ENCODE measurements around the gene MPO. TPM values are rescaled to one million over a fixed set of nuclear protein-coding genes. Genes with fewer than 3 reads are reported as not detected.

MPO gene
- total and polyA plus RNA-seq, 9 of the 15 experiments (the other 6 are each of a cell fraction or from before 2014, with no cell fraction given) = 0.04 to 0.47 (median 0.39) TPM; not detected in 6

GRCh38 chr17:58314706-58315015 lies 33.9 kb upstream of the MPO start:
- no peaks in the 10 kb centered on the region for H3K27me3 ChIP-seq (ENCODE audit: control insufficient read depth in 2 of 2, insufficient read depth in 2 of 2, low read length in 2 of 2)

DNA sequence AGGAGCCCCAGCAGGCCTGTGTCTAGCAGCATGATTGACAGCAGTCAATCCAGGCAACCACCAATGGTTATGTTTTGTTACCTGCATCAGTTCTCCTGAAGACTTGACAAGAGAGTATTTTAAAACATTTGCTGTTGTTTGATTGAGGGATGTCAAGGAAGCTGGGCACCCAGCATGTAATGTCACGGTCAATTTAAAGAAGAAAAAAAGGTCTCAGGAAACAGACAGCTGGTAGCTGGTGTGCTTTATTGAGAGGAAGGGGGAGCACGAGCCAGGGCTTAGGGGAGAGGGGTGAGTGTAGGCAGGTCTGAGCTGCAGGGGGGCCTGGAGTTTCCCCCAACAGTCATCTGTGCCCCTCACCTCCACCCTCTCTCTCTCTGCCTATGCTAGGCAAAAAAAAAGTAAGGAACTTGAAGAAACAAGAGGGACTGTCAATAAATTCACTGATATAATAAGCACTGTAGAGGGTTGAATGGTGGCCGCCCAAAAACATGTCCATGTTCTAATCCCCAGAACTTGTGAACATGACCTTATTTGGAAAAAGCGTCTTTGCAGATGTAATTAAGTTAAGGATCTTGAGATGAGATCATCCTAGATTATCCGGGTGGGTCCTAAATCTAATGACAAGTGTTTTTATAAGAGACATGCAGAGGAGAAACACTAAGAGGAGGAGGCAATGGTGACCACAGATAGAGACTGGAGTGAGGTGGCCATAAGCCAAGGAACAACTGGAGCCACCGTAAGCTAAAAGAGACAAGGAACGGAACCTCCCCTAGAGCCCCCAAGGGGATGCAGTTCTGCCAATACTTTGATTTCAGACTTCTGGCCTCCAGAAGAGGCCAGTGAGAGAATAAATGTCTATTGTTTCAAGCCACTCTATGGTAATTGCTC lies 33.3 kb upstream of the MPO start:
- no peaks in the 10 kb centered on the region for H3K79me2 ChIP-seq (ENCODE audit: control insufficient read depth, insufficient read depth, low read length)
- H4K20me1 ChIP-seq (replicated peaks; ENCODE audit: control insufficient read depth, insufficient read depth, low read length) = no peaks in the 10 kb centered on the region
- H3K4me3 ChIP-seq = no peak overlapping the region
- H3K36me3 ChIP-seq (ENCODE audit: control insufficient read depth, insufficient read depth, low read length) = no peaks in the 10 kb centered on the region
- TF ChIP-seq MCM7 (IDR thresholded peaks at IDR 0.05) = no peak
- TF ChIP-seq TBP (optimal IDR thresholded peaks at IDR 0.05; ENCODE audit: low read depth, low read length) = peak; percentile 19
- TF ChIP-seq MEIS2 (IDR thresholded peaks at IDR 0.05; ENCODE audit: partially characterized antibody) = peak; percentile 30
- peak; percentile 76 for TF ChIP-seq PKNOX1 (IDR thresholded peaks at IDR 0.05)
- TF ChIP-seq SRF (CRISPR knock-in tag; IDR thresholded peaks at IDR 0.05) = 0 out of 4 replicates have a peak, but pooled peaks of 1 of the 2 experiments have one; percentile 15
- no peak overlapping the region for H2AFZ ChIP-seq (ENCODE audit: low read depth, low read length)
- ChIA-PET POLR2A (interaction anchor here (0.9 to 4.3 kb wide), 4 partner anchors 12 to 39 kb away, joined by 3 to 42 read pairs (median 11); partner anchors contain the start of gene TSPOAP1), CTCF (ENCODE audit: low intra/inter-chr PET ratio) (interaction anchor here (0.6 to 0.8 kb wide), 2 partner anchors 132 to 133 kb away, joined by 3 to 5 read pairs; no protein-coding TSS in a partner anchor)
- in situ Hi-C loops (cut with MboI) (loop anchor here (5.0 kb wide), 1 partner anchor 133 kb away; no protein-coding TSS in a partner anchor), intact Hi-C loops (cut with micrococcal nuclease) (no loop called here)
- H3K27me3 ChIP-seq (ENCODE audit: control insufficient read depth in 2 of 2, insufficient read depth in 2 of 2, low read length in 2 of 2) = no peaks in the 10 kb centered on the region
- H3K4me2 ChIP-seq (ENCODE audit: insufficient read depth, low read length) = no peak overlapping the region
- no peaks in the 10 kb centered on the region for H3K9me1 ChIP-seq (ENCODE audit: control insufficient read depth, insufficient read depth, low read length)
- H3K27ac ChIP-seq (ENCODE audit: extremely low read depth, low read depth, low read length) = no peak overlapping the region
- FAIRE-seq = peak; percentile 19
- DNase-seq (ENCODE audit: extremely low read depth in 1 of 4, low spot score in 3 of 4) = no peak
- no peak overlapping the region for H3K9ac ChIP-seq (ENCODE audit: insufficient read depth in 1 of 2, low read depth in 2 of 2, low read length in 2 of 2)
- H3K4me1 ChIP-seq (replicated peaks in 1 of 2; ENCODE audit: control insufficient read depth in 2 of 2, insufficient read depth in 2 of 2, low read length in 2 of 2) = peaks cover 0 to 20% of the 10 kb centered on the region in 2 experiments; a peak in 1 of 5 replicates
- 38% methylated on average over 7 of the region's 7 CpGs for WGBS (ENCODE audit: insufficient coverage, low coverage, missing lambda C conversion rate)
- no peak for ATAC-seq
- BruUV-seq (replicated peaks) = no TSS peak
- H3K9me3 ChIP-seq (replicated peaks; ENCODE audit: control insufficient read depth, insufficient read depth, low read depth, low read length) = no peaks in the 10 kb centered on the region

More at GRCh38 chr17:58314706-58315015, 33.9 kb upstream of the MPO start:
- ChIA-PET CTCF (ENCODE audit: low intra/inter-chr PET ratio) (interaction anchor here (0.6 kb wide), 1 partner anchor 132 kb away, joined by 3 read pairs; no protein-coding TSS in a partner anchor), POLR2A (interaction anchor here (0.9 to 4.3 kb wide), 3 partner anchors 11 to 40 kb away, joined by 3 to 42 read pairs (median 14); partner anchors contain the start of gene TSPOAP1)
- Histone ChIP-seq H3K27ac (ENCODE audit: extremely low read depth, low read depth, low read length) (no peak overlapping the region), H3K36me3 (ENCODE audit: control insufficient read depth, insufficient read depth, low read length) (no peaks in the 10 kb centered on the region), H3K79me2 (ENCODE audit: control insufficient read depth, insufficient read depth, low read length) (no peaks in the 10 kb centered on the region), H3K4me1 (replicated peaks in 1 of 2; ENCODE audit: control insufficient read depth in 2 of 2, insufficient read depth in 2 of 2, low read length in 2 of 2) (peaks cover 0 to 22% of the 10 kb centered on the region in 2 experiments; a peak in 1 of 5 replicates), H3K4me3 (no peak overlapping the region), H4K20me1 (replicated peaks; ENCODE audit: control insufficient read depth, insufficient read depth, low read length) (no peaks in the 10 kb centered on the region), H2AFZ (ENCODE audit: low read depth, low read length) (no peak overlapping the region), H3K9ac (ENCODE audit: insufficient read depth in 1 of 2, low read depth in 2 of 2, low read length in 2 of 2) (no peak overlapping the region), H3K4me2 (ENCODE audit: insufficient read depth, low read length) (no peak overlapping the region), H3K9me3 (replicated peaks; ENCODE audit: control insufficient read depth, insufficient read depth, low read depth, low read length) (no peaks in the 10 kb centered on the region), H3K9me1 (ENCODE audit: control insufficient read depth, insufficient read depth, low read length) (no peaks in the 10 kb centered on the region)
- TF ChIP-seq NCOR1 (IDR thresholded peaks at IDR 0.05) (no peak), ZNF124 (CRISPR knock-in tag; IDR thresholded peaks at IDR 0.05) (no peak)
- intact Hi-C loops (cut with micrococcal nuclease) = no loop called here
- in situ Hi-C loops (cut with MboI) = loop anchor here (5.0 kb wide), 1 partner anchor 133 kb away; no protein-coding TSS in a partner anchor
- BruUV-seq (replicated peaks) = no TSS peak
- 61% methylated on average over 6 of the region's 6 CpGs for WGBS (ENCODE audit: insufficient coverage, low coverage, missing lambda C conversion rate)
- ATAC-seq = no peak
- no peak for FAIRE-seq
- no peak for DNase-seq (ENCODE audit: extremely low read depth in 1 of 4, low spot score in 3 of 4)
